ENCODE results near the gene NUP210. TPM values are rescaled to one million over a fixed set of nuclear protein-coding genes. Genes with fewer than 3 reads are reported as not detected.

NUP210 gene
- total RNA-seq, 3 donors from 2014 or later = 6.7 to 14.8 (median 8.1) TPM

GRCh38 chr3:13338231-13338630 lies 81.9 kb downstream of the NUP210 start:
- Histone ChIP-seq H3K9me3 (no peaks in the 10 kb centered on the region), H3K4me1 (ENCODE audit: low read depth) (no peaks in the 10 kb centered on the region), H3K36me3 (ENCODE audit: low read depth) (no peaks in the 10 kb centered on the region), H3K4me3 (no peak overlapping the region)
- DNase-seq = no peak
- intact Hi-C loops (cut with DNase I, micrococcal nuclease) = no loop called here
- ATAC-seq = no peak
- TF ChIP-seq CTCF (IDR thresholded peaks at IDR 0.05) = no peak

DNA sequence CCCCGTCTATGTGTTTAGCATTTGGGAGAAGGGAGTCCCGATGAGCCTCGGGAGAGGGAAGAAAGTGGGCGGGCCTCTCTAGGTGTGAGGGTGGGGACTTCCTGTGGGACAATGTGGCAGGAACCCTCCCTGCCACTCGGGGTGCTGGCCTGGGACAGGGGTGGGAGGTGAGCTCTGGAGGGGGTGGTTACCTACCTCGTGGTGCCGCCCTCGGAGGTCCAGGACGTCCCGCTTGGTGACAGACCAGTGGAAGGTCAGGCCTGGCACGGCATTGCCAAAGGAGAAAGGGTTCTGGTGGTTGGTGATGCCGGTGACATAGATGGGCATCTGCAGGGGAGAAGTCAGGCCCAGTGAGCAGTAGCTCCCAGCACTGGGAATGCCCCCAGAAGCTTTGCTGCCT lies 83.5 kb downstream of the NUP210 start:
- DNase-seq (no peak), ATAC-seq (no peak)
- no peak for TF ChIP-seq CTCF (IDR thresholded peaks at IDR 0.05)
- H3K4me3 ChIP-seq = no peak overlapping the region
- no peaks in the 10 kb centered on the region for H3K4me1 ChIP-seq (ENCODE audit: low read depth)
- no peaks in the 10 kb centered on the region for H3K9me3 ChIP-seq
- intact Hi-C loops (cut with DNase I, micrococcal nuclease) = no loop called here
- H3K36me3 ChIP-seq (ENCODE audit: low read depth) = no peaks in the 10 kb centered on the region

GRCh38 chr3:13335503-13335902 lies 84.6 kb downstream of the NUP210 start:
- TF ChIP-seq CTCF (IDR thresholded peaks at IDR 0.05) = no peak
- DNase-seq = no peak
- no peak for ATAC-seq
- no peaks in the 10 kb centered on the region for H3K36me3 ChIP-seq (ENCODE audit: low read depth)
- no peaks in the 10 kb centered on the region for H3K9me3 ChIP-seq
- intact Hi-C loops (cut with DNase I, micrococcal nuclease) = no loop called here
- no peak overlapping the region for H3K4me3 ChIP-seq
- no peaks in the 10 kb centered on the region for H3K4me1 ChIP-seq (ENCODE audit: low read depth)

DNA sequence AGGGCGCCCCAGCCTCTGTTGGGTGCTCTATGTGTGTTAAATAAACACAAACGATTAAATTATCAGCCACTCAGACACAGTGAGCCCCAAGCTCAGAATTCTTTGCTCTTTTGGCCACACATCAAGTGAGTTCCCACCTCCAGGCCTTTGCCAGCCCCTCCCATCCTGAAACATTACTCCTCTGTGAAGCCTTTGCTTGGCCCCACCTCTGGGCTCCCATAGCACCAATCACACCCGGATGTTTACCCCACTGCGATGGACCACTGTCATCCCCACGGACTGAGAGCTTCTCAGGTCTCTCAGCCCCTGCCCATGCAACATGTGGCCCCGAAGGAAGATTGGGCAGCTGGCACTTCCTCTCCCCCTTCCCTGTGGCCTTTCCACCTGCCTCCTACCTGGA lies 85.1 kb downstream of the NUP210 start:
- no peaks in the 10 kb centered on the region for H3K36me3 ChIP-seq (ENCODE audit: low read depth)
- intact Hi-C loops (cut with DNase I, micrococcal nuclease) = no loop called here
- no peaks in the 10 kb centered on the region for H3K9me3 ChIP-seq
- no peak for TF ChIP-seq CTCF (IDR thresholded peaks at IDR 0.05)
- no peaks in the 10 kb centered on the region for H3K4me1 ChIP-seq (ENCODE audit: low read depth)
- DNase-seq = no peak
- no peak for ATAC-seq
- H3K4me3 ChIP-seq = no peak overlapping the region

DNA sequence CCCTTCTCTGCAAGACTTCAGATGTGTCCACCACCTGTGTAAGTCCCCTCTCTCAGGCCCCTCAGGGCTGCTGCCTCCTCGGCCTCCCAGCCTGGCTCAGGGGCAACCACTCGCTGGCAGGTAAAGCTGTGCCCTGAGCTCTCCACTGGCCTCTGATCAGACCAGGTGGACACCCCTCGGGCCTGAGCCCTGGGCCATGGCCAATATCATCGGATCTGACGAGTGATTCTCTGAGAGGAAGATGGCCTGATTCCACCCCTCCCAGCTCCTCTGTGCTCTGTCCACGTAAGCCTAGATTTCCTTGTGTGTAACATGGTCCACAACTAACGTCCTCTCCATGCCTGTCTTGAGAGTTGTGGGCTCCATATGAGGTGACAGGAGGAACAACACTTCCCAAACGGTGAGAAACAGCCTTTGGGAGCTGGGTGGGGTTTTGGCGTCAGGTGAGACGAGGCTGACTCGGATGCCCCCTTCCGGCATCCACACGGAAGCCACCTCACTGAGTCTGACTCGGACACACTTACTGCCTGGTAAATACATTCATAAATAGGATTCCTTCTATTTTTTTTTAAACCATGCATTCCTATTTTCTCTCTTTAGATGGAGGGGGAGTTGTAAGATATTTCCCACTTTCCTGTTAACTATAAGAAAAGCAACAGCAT lies 86.8 kb downstream of the NUP210 start:
- H3K36me3 ChIP-seq (ENCODE audit: low read depth) = no peaks in the 10 kb centered on the region
- no peaks in the 10 kb centered on the region for H3K4me1 ChIP-seq (ENCODE audit: low read depth)
- no peak for ATAC-seq

More for the DNA sequence above, 86.8 kb downstream of the NUP210 start:
- Histone ChIP-seq H3K4me3 (no peak overlapping the region), H3K9me3 (no peaks in the 10 kb centered on the region)
- intact Hi-C loops (cut with DNase I, micrococcal nuclease) = no loop called here
- TF ChIP-seq CTCF (IDR thresholded peaks at IDR 0.05) = no peak
- DNase-seq = no peak
